ENCODE data around the gene TRABD2B. TPM values are rescaled to one million over a fixed set of nuclear protein-coding genes. Genes with fewer than 3 reads are reported as not detected.

Gene TRABD2B
- total RNA-seq, 2 donors from 2014 or later, result 2.6 to 4.3 TPM

GRCh38 chr1:47976728-47977127 is 20.5 kb downstream of the TRABD2B start:
- ATAC-seq (no peak), DNase-seq (no peak)
- H3K9me3 ChIP-seq, result no peaks in the 10 kb centered on the region
- H3K36me3 ChIP-seq (replicated peaks in 1 of 2; ENCODE audit: insufficient read depth in 1 of 2, low read depth in 2 of 2), result no peaks in the 10 kb centered on the region
- no peaks in the 10 kb centered on the region for H3K27me3 ChIP-seq
- TF ChIP-seq CTCF (IDR thresholded peaks at IDR 0.05) (no peak), POLR2A (IDR thresholded peaks at IDR 0.05) (no peak)
- no peak overlapping the region for H3K4me3 ChIP-seq
- no peaks in the 10 kb centered on the region for H3K4me1 ChIP-seq
- 84 to 94% methylated on average over 2 of the region's 2 CpGs for WGBS, 2 donors
- intact Hi-C loops (cut with DNase I), result no loop called here
- H3K27ac ChIP-seq, result no peak overlapping the region

- H3K9me3 ChIP-seq, result no peaks in the 10 kb centered on the region
- ATAC-seq (no peak), DNase-seq (no peak)
- no peak overlapping the region for H3K4me3 ChIP-seq
- H3K27ac ChIP-seq, result no peak overlapping the region
- no peak for TF ChIP-seq CTCF (IDR thresholded peaks at IDR 0.05)
- no peak for TF ChIP-seq POLR2A (IDR thresholded peaks at IDR 0.05)
- 70 to 71% methylated on average over 3 of the region's 3 CpGs for WGBS, 2 donors
- no peaks in the 10 kb centered on the region for H3K36me3 ChIP-seq (replicated peaks in 1 of 2; ENCODE audit: insufficient read depth in 1 of 2, low read depth in 2 of 2)
- H3K4me1 ChIP-seq, result no peaks in the 10 kb centered on the region
- no peaks in the 10 kb centered on the region for H3K27me3 ChIP-seq
- intact Hi-C loops (cut with DNase I), result no loop called here
These were observed 20.9 kb downstream of the TRABD2B start for GRCh38 chr1:47976267-47976666.

- Histone ChIP-seq H3K4me3 (no peak overlapping the region), H3K27me3 (no peaks in the 10 kb centered on the region), H3K4me1 (no peaks in the 10 kb centered on the region), H3K27ac (no peak overlapping the region), H3K36me3 (replicated peaks in 1 of 2; ENCODE audit: insufficient read depth in 1 of 2, low read depth in 2 of 2) (no peaks in the 10 kb centered on the region), H3K9me3 (no peaks in the 10 kb centered on the region)
- 52 to 79% methylated on average over 3 of the region's 3 CpGs for WGBS, 2 donors
- DNase-seq (no peak), ATAC-seq (no peak)
- intact Hi-C loops (cut with DNase I), result no loop called here
- TF ChIP-seq CTCF (IDR thresholded peaks at IDR 0.05), result no peak
- no peak for TF ChIP-seq POLR2A (IDR thresholded peaks at IDR 0.05)
These were observed 21.8 kb downstream of the TRABD2B start for GRCh38 chr1:47975302-47975921.

- TF ChIP-seq POLR2A (IDR thresholded peaks at IDR 0.05), result no peak
- TF ChIP-seq CTCF (IDR thresholded peaks at IDR 0.05), result no peak
- DNase-seq, result no peak
- no peak for ATAC-seq
- Histone ChIP-seq H3K4me3 (no peak overlapping the region), H3K27ac (no peak overlapping the region), H3K27me3 (no peaks in the 10 kb centered on the region), H3K9me3 (no peaks in the 10 kb centered on the region), H3K4me1 (no peaks in the 10 kb centered on the region), H3K36me3 (replicated peaks in 1 of 2; ENCODE audit: insufficient read depth in 1 of 2, low read depth in 2 of 2) (no peaks in the 10 kb centered on the region)
- 74 to 77% methylated on average over 4 of the region's 4 CpGs for WGBS, 2 donors
- intact Hi-C loops (cut with DNase I), result no loop called here
These were observed 24.2 kb downstream of the TRABD2B start for GRCh38 chr1:47972864-47973432.

Measured in body of pancreas (tissue), 4 donors.